K562 (cell line): ENCODE results near the gene SLC25A11. TPM values are rescaled to one million over a fixed set of nuclear protein-coding genes. Genes with fewer than 3 reads are reported as not detected.
A peak's percentile ranks its signal among the peaks of the same experiment; 100 is the strongest.

ENCODE experiments used
- ATAC-seq: fragments of 200-7000 bp; cut with Tn5 transposase; 3 replicates; pipeline ENCODE4 v1.9.1; 2020; ENCODE audit warnings: moderate library complexity
- BruUV-seq: library from RNA; stranded (reverse); fragments of 400-500 nt; replicated peaks from 2 replicates; lab custom pipeline; 2021; lab: Mats Ljungman, UMichigan
- CTCF ChIA-PET: fragments of 300-600 bp; formaldehyde crosslinking; extraction: SDS; loops from one replicate; lab custom pipeline; 2021; ENCODE audit warnings: low intra/inter-chr PET ratio; lab: Yijun Ruan, JAX
- POLR2A ChIA-PET: fragments of 300-600, 350-650 bp; sonication (Branson Sonifier 250); formaldehyde crosslinking; extraction: SDS; loops from one replicate; lab custom pipeline; 2021; ENCODE audit warnings: antibody characterized with exemption, inconsistent platforms; lab: Yijun Ruan, JAX
- DNase-seq, 4 experiments: peaks; one replicate each; pipeline versions ENCODE4 v3.0.0 to v3.0.0-alpha.2; 2011 to 2018; ENCODE audit warnings: low spot score in 3 of 4, mixed read lengths in 3 of 4; ENCODE audit errors: extremely low read depth in 1 of 4
- FAIRE-seq: peaks from 2 replicates; lab custom pipeline; 2011; peaks lifted over from hg19 to GRCh38; lab: Jason Lieb, UNC
- H2AFZ ChIP-seq: 2 replicates; pipeline ENCODE4 v1.6.0; 2011; ENCODE audit warnings: low read depth, low read length, control low read depth, inconsistent platforms
- H3K27ac ChIP-seq: fragments of 200-600 bp; 3 replicates; pipeline ENCODE4 v1.8.0; 2011; ENCODE audit warnings: low read depth, mild to moderate bottlenecking, control low read depth, inconsistent platforms, low read length, moderate library complexity, mixed read lengths; ENCODE audit errors: extremely low read depth
- H3K27me3 ChIP-seq, 2 experiments: fragments of 300-600 bp in 1 of 2; 2 replicates in 1 of 2; 3 replicates in 1 of 2; pipeline versions ENCODE4 v1.6.0 to v1.8.0; 2011; ENCODE audit warnings: inconsistent platforms in 2 of 2, low read length in 2 of 2, mild to moderate bottlenecking in 1 of 2, mixed read lengths in 1 of 2, moderate library complexity in 1 of 2; ENCODE audit not compliant: control insufficient read depth in 2 of 2, insufficient read depth in 2 of 2
- H3K36me3 ChIP-seq: fragments of 300-600 bp; 3 replicates; pipeline ENCODE4 v1.8.0; 2011; ENCODE audit warnings: mild to moderate bottlenecking, low read length, inconsistent platforms; ENCODE audit not compliant: control insufficient read depth, insufficient read depth
- H3K4me1 ChIP-seq, 2 experiments: fragments of 200-600 bp in 1 of 2; replicated peaks in 1 of 2; 2 replicates in 1 of 2; 3 replicates in 1 of 2; pipeline versions ENCODE4 v1.5.1 to v1.8.0; 2011; ENCODE audit warnings: inconsistent platforms in 2 of 2, low read length in 2 of 2, mild to moderate bottlenecking in 1 of 2, mixed read lengths in 1 of 2, moderate library complexity in 1 of 2; ENCODE audit not compliant: control insufficient read depth in 2 of 2, insufficient read depth in 2 of 2
- H3K4me2 ChIP-seq: 2 replicates; pipeline ENCODE4 v1.6.1; 2011; ENCODE audit warnings: low read length, control low read depth, inconsistent platforms, mixed read lengths; ENCODE audit not compliant: insufficient read depth
- H3K4me3 ChIP-seq: fragments of 200-600 bp; sonication (generic), shearing (Covaris generic); 2 replicates; pipeline ENCODE4 v1.5.1; 2016; ENCODE audit warnings: control low read depth, inconsistent platforms
- H3K79me2 ChIP-seq: fragments of 200-600 bp; 3 replicates; pipeline ENCODE4 v1.8.0; 2011; ENCODE audit warnings: low read length, inconsistent platforms; ENCODE audit not compliant: control insufficient read depth, insufficient read depth
- H3K9ac ChIP-seq, 2 experiments: 2 replicates each; pipeline versions ENCODE4 v1.6.0 to v1.6.1; 2011; ENCODE audit warnings: low read depth in 2 of 2, low read length in 2 of 2, control low read depth in 1 of 2, inconsistent platforms in 1 of 2, mild to moderate bottlenecking in 1 of 2, mixed read lengths in 1 of 2; ENCODE audit not compliant: insufficient read depth in 1 of 2
- H3K9me1 ChIP-seq: one replicate; pipeline ENCODE4 v1.6.0; 2011; ENCODE audit warnings: inconsistent platforms, mild to moderate bottlenecking, low read length, moderate library complexity; ENCODE audit not compliant: control insufficient read depth, insufficient read depth
- H3K9me3 ChIP-seq: replicated peaks from 2 replicates; pipeline ENCODE4 v1.5.1; 2011; ENCODE audit warnings: low read depth, low read length, inconsistent platforms; ENCODE audit not compliant: control insufficient read depth, insufficient read depth
- H4K20me1 ChIP-seq: replicated peaks from 2 replicates; pipeline ENCODE4 v1.6.1; 2011; ENCODE audit warnings: low read length, inconsistent platforms, mixed read lengths; ENCODE audit not compliant: control insufficient read depth, insufficient read depth
- CTCF ChIP-seq, 3 experiments: IDR thresholded peaks in 2 of 3; conservative IDR thresholded peaks in 1 of 3; 2 replicates each; pipeline ENCODE4 v1.5.1; 2011 to 2012; ENCODE audit warnings: low read length in 3 of 3, mild to moderate bottlenecking in 3 of 3, control low read depth in 2 of 3, improper control_type of control experiment in 1 of 3, inconsistent platforms in 1 of 3, low read depth in 1 of 3, mixed read lengths in 1 of 3, moderate library complexity in 1 of 3; ENCODE audit not compliant: insufficient read depth in 2 of 3
- CTCFL ChIP-seq: IDR thresholded peaks from 2 replicates; pipeline ENCODE4 v1.6.1; 2011; ENCODE audit warnings: borderline replicate concordance, low read depth, mild to moderate bottlenecking, moderate library complexity, low read length; ENCODE audit not compliant: insufficient read depth, poor library complexity, severe bottlenecking
- ESRRA ChIP-seq: fragments of 450-650 bp; IDR thresholded peaks from 2 replicates; pipeline ENCODE4 v1.6.1; 2014; ENCODE audit warnings: low read depth, mild to moderate bottlenecking, moderate library complexity, borderline replicate concordance
- NFXL1 ChIP-seq: fragments of 450-650 bp; formaldehyde crosslinking; IDR thresholded peaks from 2 replicates; pipeline ENCODE4 v1.4.0; 2021; ENCODE audit warnings: mild to moderate bottlenecking
- RBM22 ChIP-seq: fragments of 200-400 bp; formaldehyde crosslinking; IDR thresholded peaks from 2 replicates; pipeline ENCODE4 v1.6.1; 2018; ENCODE audit warnings: low read length, low read depth; ENCODE audit not compliant: poor library complexity, severe bottlenecking
- ZBTB7A ChIP-seq: IDR thresholded peaks from 2 replicates; pipeline ENCODE4 v1.6.1; 2011; ENCODE audit warnings: low read depth, mild to moderate bottlenecking, low read length, moderate library complexity, borderline replicate concordance; ENCODE audit not compliant: control insufficient read depth
- ZC3H4 ChIP-seq: sonication (generic); formaldehyde crosslinking; IDR thresholded peaks from 2 replicates; pipeline ENCODE4 v1.9.0; 2021; ENCODE audit warnings: missing genetic modification reagents, borderline replicate concordance
- whole genome bisulfite sequencing: fragments of 100-300 bp; shearing (Covaris generic); methylation state at CpG from one replicate; pipeline ENCODE4 v1.1.6; 2016; ENCODE audit warnings: low coverage, mixed read lengths; ENCODE audit not compliant: insufficient coverage; ENCODE audit errors: missing lambda C conversion rate; 5-methylcytosine and 5-hydroxymethylcytosine counted together
- in situ Hi-C: fragments of 300-500 bp; cut with MboI; formaldehyde crosslinking; loops from 4 replicates; pipeline ENCODE4 v1.15.0; 2018; ENCODE audit warnings: inconsistent platforms, mixed read lengths
- intact Hi-C: fragments of 100-400 bp; cut with micrococcal nuclease; formaldehyde crosslinking; loops from 2 replicates; pipeline ENCODE4 v1.14.2; 2022
- polyA plus RNA-seq, 8 experiments: library from polyadenylated mRNA; depleted of rRNA in 4 of 8; stranded (reverse) in 5 of 8; unstranded in 3 of 8; fragments of >200 nt; fragmentation: Nextera tagmentation in 2 of 8; fragmentation: Illumina TruSeq in 1 of 8; extraction: Ambion mirVana in 2 of 8; extraction: Trizol in 1 of 8; gene quantifications; 2 replicates each; pipeline versions ENCODE4 v1.2.1 to v1.2.3, GENCODE V29; 2011 to 2014; ENCODE audit warnings: inconsistent platforms in 1 of 8, missing spikeins in 1 of 8
- total RNA-seq, 7 experiments: library from RNA; depleted of rRNA in 6 of 7; stranded (reverse); fragments of >200 nt in 6 of 7; fragmentation: Illumina TruSeq in 2 of 7; extraction: Trizol in 2 of 7; gene quantifications; 2 replicates each; pipeline versions ENCODE4 v1.2.1 to v1.2.3, GENCODE V29; 2011 to 2021; ENCODE audit warnings: low replicate concordance in 1 of 7

Gene SLC25A11
- total and polyA plus RNA-seq, 9 of the 15 experiments (the other 6 are each of a cell fraction or from before 2014, with no cell fraction given): 3.1 to 56.7 (median 32.9) TPM

DNA sequence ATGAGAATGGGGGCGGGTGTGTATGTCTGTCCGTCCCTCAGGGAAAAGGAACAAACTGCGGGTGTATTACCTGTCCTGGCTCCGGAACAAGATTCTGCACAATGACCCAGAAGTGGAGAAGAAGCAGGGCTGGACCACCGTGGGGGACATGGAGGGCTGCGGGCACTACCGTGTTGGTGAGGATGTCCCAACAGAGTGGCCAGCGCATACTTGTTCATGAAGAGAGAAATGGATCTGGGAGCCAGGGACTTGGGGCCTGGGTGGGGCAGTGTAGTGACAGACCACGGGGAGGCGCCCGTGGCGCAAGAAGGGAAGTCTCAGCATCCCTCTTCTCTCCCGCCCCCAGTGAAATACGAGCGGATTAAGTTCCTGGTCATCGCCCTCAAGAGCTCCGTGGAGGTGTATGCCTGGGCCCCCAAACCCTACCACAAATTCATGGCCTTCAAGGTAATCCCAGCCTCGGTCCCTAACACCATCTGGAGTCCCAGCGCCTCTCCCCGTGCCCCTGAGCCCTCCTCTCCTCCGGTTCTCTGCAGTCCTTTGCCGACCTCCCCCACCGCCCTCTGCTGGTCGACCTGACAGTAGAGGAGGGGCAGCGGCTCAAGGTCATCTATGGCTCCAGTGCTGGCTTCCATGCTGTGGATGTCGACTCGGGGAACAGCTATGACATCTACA lies 44.1 kb downstream of the SLC25A11 start:
- Histone ChIP-seq H3K9ac (no peak overlapping the region), H3K9me1 (no peaks in the 10 kb centered on the region), H4K20me1 (no peaks in the 10 kb centered on the region), H3K36me3 (peaks cover 58% of the 10 kb centered on the region; the same call in 2 of the 3 replicates), H3K27me3 (no peaks in the 10 kb centered on the region), H3K4me2 (no peak overlapping the region), H3K27ac (no peak overlapping the region), H2AFZ (no peak overlapping the region), H3K9me3 (no peaks in the 10 kb centered on the region), H3K4me1 (peaks cover 0 to 19% of the 10 kb centered on the region in 2 experiments; a peak in 2 of 5 replicates), H3K4me3 (no peak overlapping the region), H3K79me2 (no peaks in the 10 kb centered on the region)
- 88% methylated on average over 9 of the region's 27 CpGs for WGBS
- in situ Hi-C loops (no loop called here), intact Hi-C loops (no loop called here)
- ChIA-PET POLR2A (interaction anchor here (0.7 kb wide), 1 partner anchor 1255 kb away, joined by 3 read pairs; no protein-coding TSS in a partner anchor), CTCF (no interaction called here)
- BruUV-seq: TSS peak; percentile 51
- TF ChIP-seq ESRRA: peak; percentile 85
- TF ChIP-seq ZC3H4 (CRISPR knock-in tag): no peak
- peak; percentile 23 for TF ChIP-seq CTCFL
- peak; percentile 36 for TF ChIP-seq RBM22
- TF ChIP-seq CTCF (IDR thresholded peaks at IDR 0.05 in 2 of 3, conservative IDR thresholded peaks at IDR 0.05 in 1 of 3; ENCODE audit: insufficient read depth in 2 of 3, low read depth in 1 of 3, low read length in 3 of 3): peak; percentile 19 to 29 (median 23); a peak in 3 of 6 replicates
- TF ChIP-seq NFXL1 (CRISPR knock-in tag): no peak
- 0 out of 2 replicates have a peak, but pooled peaks have one; percentile 13 for TF ChIP-seq ZBTB7A
- peak; percentile 71 for ATAC-seq
- no peak for FAIRE-seq
- peak; percentile 22 to 32 (median 29) for DNase-seq
